ENCODE results near the gene CDCA3. TPM values are rescaled to one million over a fixed set of nuclear protein-coding genes. Genes with fewer than 3 reads are reported as not detected.

The CDCA3 gene
- 23.6 and 41.0 TPM in 2 replicates for total RNA-seq

GRCh38 chr12:6851153-6851920 is at the start of gene CDCA3:
TSS of gene CDCA3 (minus strand) at chr12:6851286. CDS start at chr12:6850952, 334 bp downstream.

DNA sequence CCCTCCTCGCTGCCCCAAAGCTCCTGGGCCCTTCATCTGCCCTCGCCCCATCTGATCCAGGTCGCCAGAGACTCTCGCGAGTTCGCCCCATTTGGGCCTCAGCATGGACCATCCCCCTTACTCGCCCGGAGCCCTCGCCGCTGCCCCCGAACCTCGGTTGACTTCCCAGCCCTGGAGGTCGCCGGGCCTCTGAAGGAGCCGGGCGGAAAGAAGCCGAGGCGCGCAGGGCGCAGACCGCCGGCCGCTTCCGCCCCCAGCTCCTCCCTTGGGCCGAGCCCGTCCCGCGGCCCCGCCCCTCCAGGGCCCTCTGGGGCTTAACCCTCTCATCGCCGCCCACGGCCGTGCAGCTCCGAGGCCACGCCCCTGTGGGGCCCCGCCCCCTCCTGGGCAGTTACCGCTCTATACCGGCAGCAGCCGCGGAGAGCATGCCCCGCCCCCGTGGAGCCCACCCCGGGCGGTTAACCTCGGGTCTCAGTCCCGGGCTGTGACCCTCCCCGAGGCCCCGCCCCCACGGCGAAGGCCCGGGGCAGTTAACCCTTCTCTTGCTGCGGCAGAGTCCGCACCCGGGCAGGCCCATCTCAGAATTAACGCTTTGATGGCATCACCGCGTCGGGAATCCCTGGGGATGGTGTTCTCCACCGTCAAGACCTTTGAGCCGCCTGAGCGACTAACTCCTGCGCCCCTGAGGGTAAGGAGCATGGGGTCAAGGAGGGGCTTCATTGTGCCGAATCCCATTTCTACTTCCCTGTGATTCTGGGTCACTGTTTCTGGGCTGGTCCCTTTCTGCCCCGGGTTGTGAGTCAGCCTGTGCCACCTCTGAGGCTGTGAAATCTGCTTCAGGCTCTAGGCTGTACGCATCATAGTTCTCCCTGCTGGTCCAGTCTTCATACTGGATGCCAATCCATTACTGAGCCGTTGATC is 22.3 kb upstream of the CDCA3 start, which contains the start of gene SPSB2:
TSS of gene SPSB2 (minus strand) at position 210 of the 921 bp plus-strand sequence. CDS start 402 bp downstream, outside the sequence.

DNA sequence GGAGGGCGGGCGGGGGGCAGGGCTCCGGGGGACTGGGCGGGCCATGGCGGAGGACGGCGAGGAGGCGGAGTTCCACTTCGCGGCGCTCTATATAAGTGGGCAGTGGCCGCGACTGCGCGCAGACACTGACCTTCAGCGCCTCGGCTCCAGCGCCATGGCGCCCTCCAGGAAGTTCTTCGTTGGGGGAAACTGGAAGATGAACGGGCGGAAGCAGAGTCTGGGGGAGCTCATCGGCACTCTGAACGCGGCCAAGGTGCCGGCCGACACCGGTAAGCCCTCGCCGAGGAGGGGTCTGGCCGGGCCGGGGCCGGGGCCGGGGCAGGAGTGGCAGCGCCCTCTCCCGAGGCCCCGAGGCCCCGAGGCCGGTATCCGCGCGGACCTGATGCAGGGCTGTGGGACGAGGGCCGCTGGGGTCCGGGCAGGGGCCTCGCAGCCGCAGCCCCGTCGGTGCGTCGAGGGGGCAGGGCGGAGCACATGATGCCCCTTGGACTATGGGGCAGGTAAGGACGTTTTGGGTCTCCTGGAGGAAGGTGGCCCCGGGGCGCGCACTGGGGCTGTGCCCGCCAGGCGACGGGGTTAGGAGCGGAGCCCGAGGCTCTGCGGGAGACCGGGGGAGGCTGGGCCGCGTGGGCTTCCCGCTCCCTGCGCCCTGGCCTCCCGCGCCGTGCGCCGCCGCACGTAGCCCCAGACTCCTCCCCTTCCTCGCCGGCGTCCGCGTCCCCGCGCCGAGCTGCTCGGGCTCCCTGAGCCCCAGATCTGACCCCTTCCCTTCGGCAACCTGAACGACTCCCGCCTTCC is 16.5 kb upstream of the CDCA3 start, which contains the start of gene TPI1:
TSS of gene TPI1 (plus strand) at position 119 of the 798 bp plus-strand sequence. CDS start at position 155, 36 bp downstream.

GRCh38 chr12:6851921-6852650 is 1.0 kb upstream of the CDCA3 start, which contains the start of gene USP5:
TSS of gene USP5 (plus strand) at chr12:6852150. CDS start at chr12:6852180, 30 bp downstream.

GRCh38 chr12:6840761-6841515 is 10.1 kb downstream of the CDCA3 start, which contains the start of gene GNB3:
TSS of gene GNB3 (plus strand) at chr12:6840925. CDS start at chr12:6841288, 363 bp downstream.

DNA sequence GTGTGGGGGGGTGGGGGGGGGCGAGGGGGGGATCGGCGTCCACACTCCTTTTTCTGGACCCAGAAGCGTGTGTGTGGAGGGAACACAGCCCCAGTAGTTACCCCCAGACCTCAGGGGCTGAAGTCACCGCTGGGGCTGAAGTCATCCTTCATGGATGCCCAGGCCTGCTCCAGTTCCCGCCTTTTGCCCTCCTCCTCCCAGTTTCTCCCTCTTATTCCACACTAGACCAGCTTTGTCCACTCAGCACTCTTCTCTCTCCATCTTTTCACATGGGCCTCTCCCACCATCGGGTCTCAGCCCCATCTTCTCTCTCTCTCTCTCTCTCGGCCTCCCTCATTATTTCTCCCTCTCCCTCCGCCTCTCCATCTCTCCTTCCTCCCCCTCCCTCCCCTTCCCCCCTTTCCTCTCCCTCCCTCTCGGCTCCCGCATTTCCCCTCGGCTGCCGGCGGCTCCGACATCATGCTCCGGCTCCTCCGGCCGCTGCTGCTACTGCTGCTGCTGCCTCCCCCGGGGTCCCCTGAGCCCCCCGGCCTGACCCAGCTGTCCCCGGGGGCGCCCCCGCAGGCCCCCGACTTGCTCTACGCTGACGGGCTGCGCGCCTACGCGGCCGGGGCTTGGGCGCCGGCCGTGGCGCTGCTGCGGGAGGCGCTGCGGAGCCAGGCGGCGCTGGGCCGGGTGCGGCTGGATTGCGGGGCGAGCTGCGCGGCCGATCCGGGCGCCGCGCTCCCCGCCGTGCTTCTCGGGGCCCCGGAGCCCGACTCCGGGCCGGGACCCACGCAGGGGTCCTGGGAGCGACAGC is 22.9 kb downstream of the CDCA3 start, which contains the start of gene P3H3:
TSS of gene P3H3 (plus strand) at position 426 of the 799 bp plus-strand sequence. CDS start at position 460, 34 bp downstream.

DNA sequence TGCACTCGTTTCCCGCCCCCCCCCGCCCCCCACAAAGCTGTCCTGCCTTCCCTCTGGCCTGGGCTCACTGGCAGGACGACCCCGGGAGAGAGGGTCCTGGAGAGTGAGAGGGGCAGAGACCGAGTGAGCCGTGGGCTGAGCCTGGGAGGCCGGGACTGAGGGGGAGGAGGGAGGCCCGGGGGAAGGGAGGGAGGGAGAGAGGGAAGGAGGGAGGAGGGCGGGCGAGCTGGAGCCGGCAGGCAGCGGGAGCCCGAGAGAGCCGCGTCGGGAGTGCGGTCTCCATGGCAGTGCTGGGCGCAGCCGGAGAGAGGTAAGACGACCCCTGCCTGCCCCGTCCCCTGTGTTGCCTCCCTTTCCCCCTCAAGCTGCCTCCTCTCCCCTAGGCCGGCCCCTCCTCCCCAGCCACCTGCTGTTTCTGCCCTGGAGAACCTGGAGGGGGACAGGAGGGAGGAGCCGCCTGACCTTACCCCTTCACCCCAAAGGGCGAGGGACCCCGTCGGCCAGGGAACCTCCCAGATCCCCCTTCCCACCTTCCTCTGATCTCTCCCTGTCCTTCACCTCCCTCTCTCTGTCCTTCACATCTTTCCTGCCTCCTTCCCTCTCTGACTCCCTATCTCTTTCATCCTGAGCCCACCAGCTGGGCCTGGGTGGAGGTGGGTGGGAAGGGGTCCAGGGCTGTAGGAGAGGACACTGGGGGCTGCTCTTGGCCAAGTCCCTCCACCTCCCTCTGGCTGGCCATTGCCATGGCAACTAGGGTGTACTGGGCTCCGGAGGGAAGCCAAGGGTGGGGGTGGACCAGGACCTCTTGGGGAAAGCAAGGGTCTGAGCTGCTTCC is 29.3 kb downstream of the CDCA3 start, which contains the start of gene GPR162:
TSS of gene GPR162 (plus strand) at position 231 of the 835 bp plus-strand sequence. CDS start 2,078 bp downstream, outside the sequence.

Other genes with a start within 250 kb of the CDCA3 start
- gene CHD4, start 243.9 kb downstream of the CDCA3 start, total RNA-seq, result 180 and 243 TPM in 2 replicates
- gene LPAR5, start 215.3 kb downstream of the CDCA3 start, total RNA-seq, result 16.6 TPM in 2 replicates
- gene ACRBP, start 203.9 kb downstream of the CDCA3 start, total RNA-seq, result 0.28 TPM in 1 of 2 replicates, not detected in the other
- gene ING4, start 188.2 kb downstream of the CDCA3 start, total RNA-seq, result 19.8 and 24.4 TPM in 2 replicates
- 15.1 and 21.8 TPM in 2 replicates for gene ZNF384, start 161.9 kb downstream of the CDCA3 start, total RNA-seq
- not detected in 2 replicates for gene PIANP, start 150.5 kb downstream of the CDCA3 start, total RNA-seq
- 56.4 and 63.6 TPM in 2 replicates for gene COPS7A, start 127.2 kb downstream of the CDCA3 start, total RNA-seq
- 329 and 348 TPM in 2 replicates for gene MLF2, start 98.1 kb downstream of the CDCA3 start, total RNA-seq
- gene PTMS, start 84.9 kb downstream of the CDCA3 start, total RNA-seq, result 166 and 192 TPM in 2 replicates
- gene LAG3, start 78.8 kb downstream of the CDCA3 start, total RNA-seq, result 0.14 TPM in 1 of 2 replicates, not detected in the other
- 0.21 and 0.23 TPM in 2 replicates for gene CD4, start 61.8 kb downstream of the CDCA3 start, total RNA-seq
- 0.09 and 0.21 TPM in 2 replicates for gene GPR162, start 29.5 kb downstream of the CDCA3 start, total RNA-seq
- 19.7 and 23.4 TPM in 2 replicates for gene P3H3, start 22.9 kb downstream of the CDCA3 start, total RNA-seq
- 0.28 and 0.92 TPM in 2 replicates for gene GNB3, start 10.4 kb downstream of the CDCA3 start, total RNA-seq
- gene USP5, start 864 bp upstream of the CDCA3 start, total RNA-seq, result 72.2 and 82.5 TPM in 2 replicates
- gene TPI1, start 16.2 kb upstream of the CDCA3 start, total RNA-seq, result 1,425 and 1,466 TPM in 2 replicates
- gene SPSB2, start 22.0 kb upstream of the CDCA3 start, total RNA-seq, result 8.6 and 11.8 TPM in 2 replicates
- 5.9 and 8.9 TPM in 2 replicates for gene LRRC23, start 53.5 kb upstream of the CDCA3 start, total RNA-seq
- gene ENO2, start 63.3 kb upstream of the CDCA3 start, total RNA-seq, result 8.0 and 11.1 TPM in 2 replicates
- 13.0 and 21.7 TPM in 2 replicates for gene ATN1, start 76.7 kb upstream of the CDCA3 start, total RNA-seq
- gene RNU7-1, start 92.5 kb upstream of the CDCA3 start, total RNA-seq, result not detected in 2 replicates
- gene C12orf57, start 92.7 kb upstream of the CDCA3 start, total RNA-seq, result 103 and 166 TPM in 2 replicates
- 17.7 and 21.0 TPM in 2 replicates for gene PTPN6, start 100.1 kb upstream of the CDCA3 start, total RNA-seq
- gene PHB2, start 119.4 kb upstream of the CDCA3 start, total RNA-seq, result 217 and 322 TPM in 2 replicates
- gene EMG1, start 119.6 kb upstream of the CDCA3 start, total RNA-seq, result 95.7 and 103 TPM in 2 replicates
- 25.0 and 39.4 TPM in 2 replicates for gene LPCAT3, start 167.2 kb upstream of the CDCA3 start, total RNA-seq
- 1.6 and 2.1 TPM in 2 replicates for gene C1S, start 209.4 kb upstream of the CDCA3 start, total RNA-seq
- gene C1R, start 241.2 kb upstream of the CDCA3 start, total RNA-seq, result 8.7 and 8.8 TPM in 2 replicates

Data from airway epithelial cell (primary cell).